ENCODE measurements around the gene DDX23.
A peak's percentile ranks its signal among the peaks of the same experiment; 100 is the strongest.
"Not testable (repeated sequence)": the region's sequence is repeated elsewhere in the genome, so short reads cannot be mapped to it uniquely, and the experiment has no call there.

The DDX23 gene

GRCh38 chr12:48862760-48863159 lies 10.8 kb upstream of the DDX23 start:
- no peak for DNase-seq (ENCODE audit: low read depth)

- DNase-seq (ENCODE audit: low read depth), result no peak
Measured at GRCh38 chr12:48861111-48861510, 9.1 kb upstream of the DDX23 start.

- not testable (repeated sequence) for DNase-seq (ENCODE audit: low read depth)
Measured at GRCh38 chr12:48860236-48860635, 8.3 kb upstream of the DDX23 start.

DNA sequence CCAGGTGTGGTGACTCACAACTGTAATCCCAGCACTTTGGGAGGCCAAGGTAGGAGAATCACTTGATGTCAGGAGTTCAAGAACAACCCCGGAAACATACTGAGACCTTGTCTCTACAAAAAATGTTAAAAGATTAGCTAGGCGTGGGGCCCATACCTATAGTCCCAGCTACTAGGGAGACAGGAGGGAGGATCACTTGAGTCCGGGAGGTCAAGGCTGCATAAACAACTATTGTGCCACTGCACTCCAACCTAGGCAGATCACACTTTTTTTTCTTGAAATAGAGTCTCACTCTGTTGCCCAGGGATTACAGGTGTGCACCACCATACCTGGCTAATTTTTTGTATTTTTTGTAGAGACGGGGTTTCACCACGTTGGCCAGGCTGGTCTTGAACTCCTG lies 7.6 kb upstream of the DDX23 start:
- no peak for DNase-seq (ENCODE audit: low read depth)

- DNase-seq (ENCODE audit: low read depth), result no peak
Measured at GRCh38 chr12:48858043-48858442, 6.1 kb upstream of the DDX23 start.

DNA sequence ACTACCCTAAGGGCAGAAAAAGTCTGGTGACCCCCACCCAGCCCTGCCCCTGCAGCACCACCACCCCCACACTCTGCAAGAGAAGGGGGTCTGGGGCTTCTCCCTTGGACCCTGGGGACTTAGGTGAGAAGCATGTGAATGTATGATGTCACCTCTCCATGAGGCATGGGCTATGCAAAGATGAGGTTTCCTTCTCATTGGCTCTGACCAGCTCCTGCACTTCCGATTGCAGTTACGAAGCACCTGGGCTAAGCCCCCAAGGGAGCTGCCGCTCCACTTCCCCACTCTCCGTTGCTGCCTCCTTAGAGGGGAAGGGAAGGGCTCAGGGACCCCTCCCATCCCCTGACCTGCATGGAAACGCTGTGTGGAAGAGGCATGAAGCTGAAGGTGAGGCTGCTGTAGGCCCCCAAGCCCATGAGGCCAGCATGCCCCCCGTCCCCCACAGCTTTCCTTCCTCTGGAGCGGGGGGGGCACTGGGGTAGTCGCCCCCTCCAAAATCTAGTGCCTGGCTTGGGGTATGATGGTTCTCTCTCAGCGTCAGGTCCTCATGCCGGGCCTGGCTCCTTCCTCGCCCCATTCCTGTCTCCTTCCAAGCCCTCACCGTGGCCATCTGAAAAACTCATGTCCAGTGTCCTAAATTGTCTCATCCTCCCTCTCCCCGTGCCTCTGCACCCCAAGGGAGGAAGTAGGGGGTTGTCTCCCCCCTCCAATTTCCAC lies 5.5 kb upstream of the DDX23 start:
- no peak for DNase-seq (ENCODE audit: low read depth)

DNA sequence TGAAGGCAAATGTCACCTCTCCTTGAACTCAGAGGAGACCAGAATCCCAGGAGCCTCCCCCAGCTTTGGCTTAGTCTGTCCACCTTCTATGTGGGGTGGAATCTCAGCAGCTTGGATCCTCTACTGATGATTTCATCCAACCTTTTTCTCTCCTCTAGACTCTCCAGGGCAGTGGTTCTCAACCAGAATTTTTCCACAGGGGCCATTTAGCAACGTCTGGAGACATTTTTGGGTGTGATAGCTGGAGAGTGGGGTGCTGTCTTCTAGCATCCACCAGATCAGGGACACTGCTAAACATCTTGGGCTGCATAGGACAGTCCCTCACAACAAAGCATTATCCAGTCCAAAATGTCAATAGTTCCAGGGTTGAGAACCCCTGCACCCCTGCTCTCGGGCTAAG lies 4.4 kb upstream of the DDX23 start:
- DNase-seq (ENCODE audit: low read depth), result no peak

- DNase-seq (ENCODE audit: low read depth), result not testable (repeated sequence)
Measured at GRCh38 chr12:48854932-48855331, 3.0 kb upstream of the DDX23 start.

DNA sequence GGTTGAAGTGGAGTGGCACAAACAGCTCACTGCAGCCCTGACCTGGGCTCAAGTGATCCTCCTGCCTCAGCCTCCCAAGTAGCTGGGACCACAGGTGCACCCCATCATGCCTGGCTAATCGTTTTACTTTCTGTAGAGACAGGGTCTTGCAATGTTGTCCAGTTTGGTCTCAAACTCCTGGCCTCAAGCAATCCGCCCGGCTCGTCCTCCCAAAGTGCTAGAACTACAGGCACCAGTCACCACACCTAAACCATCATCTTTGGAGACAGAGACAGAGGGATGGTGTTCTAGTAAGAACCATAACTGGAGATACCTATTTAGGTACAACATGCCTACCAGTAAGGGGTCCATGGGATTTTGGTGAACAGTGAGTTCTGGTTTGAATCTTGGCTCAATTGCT lies 2.5 kb upstream of the DDX23 start:
- no peak for DNase-seq (ENCODE audit: low read depth)

DNA sequence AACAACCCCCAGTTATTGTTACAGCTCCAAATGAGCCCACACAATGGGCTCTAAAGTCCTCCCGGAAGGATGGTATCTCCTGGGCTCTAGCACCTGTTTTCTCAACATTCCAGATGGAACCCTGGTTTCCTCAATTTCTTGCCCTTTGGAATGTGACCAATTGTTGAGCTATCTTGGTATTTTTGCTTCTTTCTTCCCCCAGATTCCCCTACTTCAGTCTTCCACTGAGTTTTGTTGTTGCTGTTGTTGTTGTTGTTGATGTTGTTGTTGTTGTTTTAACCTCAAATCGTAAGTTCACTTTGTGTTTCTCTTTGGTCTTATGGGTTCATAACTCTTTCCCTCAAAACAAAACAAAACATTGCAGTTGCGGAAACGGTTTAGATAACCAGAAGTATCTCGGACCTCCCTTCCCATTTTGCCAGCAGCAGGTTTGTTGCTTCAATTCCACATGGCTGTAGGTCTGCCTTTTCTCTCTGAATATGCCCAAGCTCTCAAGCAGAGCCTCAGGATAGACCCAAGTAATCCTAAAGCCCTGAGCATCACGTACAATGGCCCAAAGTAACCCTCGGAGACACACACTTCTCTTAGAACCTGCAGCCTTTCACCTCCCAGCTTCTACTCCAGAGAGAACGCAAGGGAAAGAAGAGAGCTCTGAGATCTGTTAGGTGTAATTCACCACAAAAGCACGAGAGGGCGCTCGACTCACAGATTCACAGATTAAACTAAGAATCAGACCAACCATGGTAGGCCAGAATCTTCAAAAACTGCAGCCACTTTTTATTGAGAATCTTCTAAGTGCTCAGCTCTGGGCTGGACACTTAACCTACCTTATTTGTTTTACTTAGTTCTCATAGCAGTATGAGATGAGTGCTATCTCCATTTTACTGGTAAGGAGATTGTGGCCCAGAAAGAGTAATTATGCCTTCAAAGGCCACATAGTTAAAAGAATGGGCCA lies 1.0 kb upstream of the DDX23 start:
- peak; percentile 84 for DNase-seq (ENCODE audit: low read depth)

- not testable (repeated sequence) for DNase-seq (ENCODE audit: low read depth)
Measured at GRCh38 chr12:48842021-48842420, 9.9 kb downstream of the DDX23 start.

GRCh38 chr12:48838048-48838447 lies 13.9 kb downstream of the DDX23 start:
- DNase-seq (ENCODE audit: low read depth), result no peak

GRCh38 chr12:48832321-48833060 lies 19.5 kb downstream of the DDX23 start:
- no peak for DNase-seq (ENCODE audit: low read depth)

GRCh38 chr12:48831257-48831656 lies 20.7 kb downstream of the DDX23 start:
- DNase-seq (ENCODE audit: low read depth), result no peak

GRCh38 chr12:48828841-48829575 lies 23.0 kb downstream of the DDX23 start:
- DNase-seq (ENCODE audit: low read depth), result no peak

DNA sequence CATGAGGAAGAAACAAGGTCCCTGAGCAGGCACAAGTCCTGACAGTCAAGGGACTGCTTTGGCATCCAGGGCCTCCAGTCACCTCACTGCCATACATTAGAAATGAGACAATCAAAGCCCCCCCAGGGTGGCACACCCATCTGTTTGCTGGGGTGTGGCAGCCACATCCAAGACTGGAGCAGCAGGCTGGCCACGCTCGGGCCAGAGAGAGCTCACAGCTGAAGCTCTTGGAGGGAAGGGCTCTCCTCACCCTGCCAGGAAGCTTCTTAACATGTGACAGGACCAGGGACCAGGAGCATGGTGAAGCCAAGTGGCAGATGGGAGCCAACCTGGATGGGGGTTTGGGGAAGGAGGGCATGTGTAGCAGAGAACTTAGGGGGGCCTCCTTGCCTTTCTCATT lies 23.7 kb downstream of the DDX23 start:
- DNase-seq (ENCODE audit: low read depth), result no peak

DNA sequence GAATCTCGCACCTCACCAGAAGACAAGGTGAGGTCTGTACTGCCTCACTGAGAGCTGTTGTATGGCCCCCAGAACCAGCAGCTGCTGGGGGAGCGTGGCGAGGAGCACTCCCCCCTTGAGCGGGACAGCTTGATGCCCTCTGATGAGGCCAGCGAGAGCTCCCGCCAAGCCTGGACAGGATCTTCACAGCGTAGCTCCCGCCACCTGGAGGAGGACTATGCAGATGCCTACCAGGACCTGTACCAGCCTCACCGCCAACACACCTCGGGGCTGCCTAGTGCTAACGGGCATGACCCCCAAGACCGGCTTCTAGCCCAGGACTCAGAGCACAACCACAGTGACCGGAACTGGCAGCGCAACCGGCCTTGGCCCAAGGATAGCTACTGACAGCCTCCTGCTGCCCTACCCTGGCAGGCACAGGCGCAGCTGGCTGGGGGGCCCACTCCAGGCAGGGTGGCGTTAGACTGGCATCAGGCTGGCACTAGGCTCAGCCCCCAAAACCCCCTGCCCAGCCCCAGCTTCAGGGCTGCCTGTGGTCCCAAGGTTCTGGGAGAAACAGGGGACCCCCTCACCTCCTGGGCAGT lies 24.4 kb downstream of the DDX23 start:
- no peak for DNase-seq (ENCODE audit: low read depth)

DNA sequence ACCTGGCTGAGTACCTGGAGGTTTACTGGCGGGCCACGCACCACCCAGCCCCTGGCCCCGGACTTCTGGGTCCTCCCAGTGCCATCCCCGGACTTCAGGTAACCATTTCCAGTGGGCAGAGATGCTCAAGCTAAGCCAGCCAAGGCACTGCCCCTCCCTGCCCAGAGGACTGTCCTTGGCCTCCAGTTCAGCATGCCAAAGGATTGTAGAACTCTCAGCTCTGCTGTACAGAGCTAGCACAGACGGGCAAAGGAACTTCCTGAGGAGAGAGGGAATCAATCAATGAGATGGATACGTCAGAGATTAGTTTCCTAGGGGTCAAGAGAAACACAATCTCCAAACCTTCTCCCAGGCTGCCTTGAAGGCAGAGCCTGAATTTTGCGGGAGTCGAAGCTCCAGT lies 24.9 kb downstream of the DDX23 start:
- DNase-seq (ENCODE audit: low read depth), result no peak

DNA sequence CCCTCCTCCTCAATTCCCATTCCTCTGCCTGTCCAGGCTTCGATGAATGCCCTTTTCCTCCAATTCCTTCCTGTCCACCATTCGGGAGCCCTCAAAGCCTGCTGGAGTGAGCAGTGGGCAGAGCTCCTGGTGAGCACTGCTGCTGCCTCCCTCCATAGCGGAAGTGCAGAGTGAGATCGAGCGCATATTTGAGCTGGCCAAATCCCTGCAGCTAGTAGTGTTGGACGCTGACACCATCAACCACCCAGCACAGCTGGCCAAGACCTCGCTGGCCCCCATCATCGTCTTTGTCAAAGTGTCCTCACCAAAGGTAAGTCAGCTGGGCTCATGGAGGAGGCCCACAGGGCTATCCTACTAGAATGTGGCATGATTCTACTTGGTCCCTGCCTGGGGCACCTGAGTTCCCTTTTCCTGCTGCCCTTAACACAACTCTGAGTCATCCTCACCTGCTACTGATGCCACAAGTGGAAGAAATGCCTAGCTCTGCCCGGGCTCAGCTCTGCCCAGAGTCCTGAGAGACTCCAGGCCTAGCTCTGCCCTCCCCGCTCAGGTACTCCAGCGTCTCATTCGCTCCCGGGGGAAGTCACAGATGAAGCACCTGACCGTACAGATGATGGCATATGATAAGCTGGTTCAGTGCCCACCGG lies 25.6 kb downstream of the DDX23 start:
- DNase-seq (ENCODE audit: low read depth), result no peak

- no peak for DNase-seq (ENCODE audit: low read depth)
Measured at GRCh38 chr12:48824905-48825304, 27.1 kb downstream of the DDX23 start.

DNA sequence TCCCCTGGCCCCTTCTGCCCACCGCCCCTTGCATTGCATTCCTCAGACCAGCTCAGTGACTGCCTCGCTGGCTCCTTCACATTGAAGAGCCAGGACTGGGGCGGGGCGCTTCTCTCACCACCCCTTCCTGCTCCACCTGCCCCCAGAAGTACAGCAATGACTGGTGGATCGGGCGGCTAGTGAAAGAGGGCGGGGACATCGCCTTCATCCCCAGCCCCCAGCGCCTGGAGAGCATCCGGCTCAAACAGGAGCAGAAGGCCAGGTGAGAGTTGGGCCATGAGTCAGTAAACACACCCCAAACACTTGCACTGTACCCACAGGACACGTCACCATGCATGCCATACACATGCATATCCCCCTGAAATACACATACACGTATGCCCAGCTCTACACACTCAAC lies 27.9 kb downstream of the DDX23 start:
- DNase-seq (ENCODE audit: low read depth), result no peak

Measured in activated T-cell treated with anti-CD3 and anti-CD28 coated beads for 1 hour (primary cell).